NCI-H1048 (cell line): ENCODE data around the gene MEDAG.

Experiments used
- DNase-seq: peaks from one replicate; lab custom pipeline; 2025; lab: John Stamatoyannopoulos, UW

MEDAG gene

DNA sequence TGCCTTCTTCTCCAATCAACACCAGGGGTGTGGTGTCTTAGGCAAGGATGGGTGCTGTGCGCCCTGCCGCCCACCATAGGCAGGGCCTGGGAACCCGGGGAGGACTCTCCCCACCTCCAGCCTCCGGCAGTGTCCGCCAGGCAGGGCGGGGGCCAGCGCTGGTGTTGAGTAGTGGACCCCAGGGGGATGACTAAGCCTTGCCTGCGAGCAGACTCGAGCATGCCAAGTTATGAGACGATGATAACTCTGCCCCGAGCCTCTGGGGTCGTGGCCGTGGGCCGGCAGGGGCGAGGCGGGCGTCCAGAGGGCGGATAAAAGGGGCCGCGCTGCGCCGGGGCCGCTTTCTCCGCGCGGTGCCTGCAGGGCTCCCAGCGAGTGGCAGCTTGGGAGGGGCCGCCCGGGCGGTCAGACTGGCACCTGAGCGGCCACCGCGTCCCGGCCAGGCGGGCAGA is at the start of gene MEDAG:
Gene MEDAG, plus strand, starts transcription at position 340 of the 452 bp plus-strand sequence. CDS start 245 bp downstream, outside the sequence.
- no peak for DNase-seq

DNA sequence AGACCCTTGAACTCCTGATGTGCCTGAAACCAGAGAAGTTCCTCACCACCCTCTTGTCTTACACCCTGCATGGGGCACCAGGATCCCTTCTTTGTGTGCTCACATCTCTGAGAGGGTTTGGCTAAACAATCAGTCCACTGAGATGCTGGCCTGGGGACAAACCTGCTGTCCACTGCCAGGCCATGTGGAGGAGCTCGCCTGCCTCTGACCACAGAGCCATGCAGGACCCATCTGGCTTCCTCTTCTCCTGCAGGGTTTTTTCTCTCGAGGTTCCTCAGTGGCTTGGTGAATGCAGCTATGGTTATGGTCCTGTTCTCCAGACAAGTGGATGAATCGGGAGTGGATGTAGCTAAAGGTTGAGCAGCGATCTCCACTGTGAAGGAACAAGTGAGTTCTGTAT is 49.1 kb upstream of the MEDAG start:
- DNase-seq: no peak

DNA sequence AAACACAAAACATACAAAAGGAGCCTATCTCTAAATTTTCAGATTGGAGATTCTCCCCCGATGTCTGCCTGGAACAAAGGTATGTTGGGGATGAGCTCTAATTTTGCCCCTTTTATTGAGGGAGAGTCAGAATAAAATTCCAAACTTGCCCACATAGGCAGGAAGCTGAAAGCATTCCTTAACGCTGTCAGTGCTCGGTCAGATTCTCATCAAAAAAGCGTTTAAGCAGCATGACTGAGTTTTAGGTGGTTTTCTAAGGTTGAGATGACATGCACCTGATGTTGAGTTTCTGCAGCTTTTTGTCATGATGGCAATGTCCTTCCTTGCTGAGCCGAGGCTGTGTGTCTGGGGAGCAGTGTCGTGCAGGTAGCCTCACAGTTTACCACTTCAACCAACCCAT is 48.4 kb upstream of the MEDAG start:
- no peak for DNase-seq

DNA sequence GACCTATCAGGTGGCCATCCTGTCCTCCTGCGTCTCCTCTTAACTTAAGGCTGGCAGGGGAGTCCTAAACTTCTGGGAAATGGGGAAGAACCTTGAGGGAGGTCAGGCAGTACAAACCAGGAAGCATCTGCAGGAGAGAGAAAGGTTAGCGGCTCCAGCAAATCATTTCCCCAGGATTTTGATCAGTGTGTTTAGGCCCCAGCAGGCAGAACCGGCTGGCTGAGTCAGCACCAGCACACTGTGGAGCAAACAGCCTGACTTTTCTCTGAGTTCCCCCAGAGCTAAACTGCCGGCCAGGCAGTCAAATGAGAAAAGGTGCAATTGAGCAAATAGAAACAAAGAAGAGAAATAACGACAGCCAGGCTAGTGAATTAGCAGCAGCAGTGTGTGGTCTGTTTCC is 46.7 kb upstream of the MEDAG start:
- DNase-seq: no peak

DNA sequence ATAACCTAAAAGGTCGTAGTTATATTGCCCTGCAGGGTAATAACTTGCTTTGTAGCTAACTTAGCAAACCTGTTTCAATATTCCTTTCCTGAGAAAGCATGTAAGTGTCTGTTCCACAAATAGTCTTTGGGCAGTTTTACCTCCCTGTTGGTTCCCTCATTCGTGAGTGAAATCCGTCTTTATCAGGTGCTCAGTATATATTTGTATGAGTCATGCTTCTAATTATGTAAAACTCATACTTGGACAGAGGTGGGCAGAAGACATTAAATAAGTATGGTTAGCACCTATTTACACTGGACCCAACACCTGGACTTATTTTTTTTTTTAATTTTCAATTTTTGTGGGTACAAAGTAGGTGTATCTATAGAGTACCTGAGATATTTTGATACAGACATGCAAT is 44.9 kb upstream of the MEDAG start:
- DNase-seq: no peak

DNA sequence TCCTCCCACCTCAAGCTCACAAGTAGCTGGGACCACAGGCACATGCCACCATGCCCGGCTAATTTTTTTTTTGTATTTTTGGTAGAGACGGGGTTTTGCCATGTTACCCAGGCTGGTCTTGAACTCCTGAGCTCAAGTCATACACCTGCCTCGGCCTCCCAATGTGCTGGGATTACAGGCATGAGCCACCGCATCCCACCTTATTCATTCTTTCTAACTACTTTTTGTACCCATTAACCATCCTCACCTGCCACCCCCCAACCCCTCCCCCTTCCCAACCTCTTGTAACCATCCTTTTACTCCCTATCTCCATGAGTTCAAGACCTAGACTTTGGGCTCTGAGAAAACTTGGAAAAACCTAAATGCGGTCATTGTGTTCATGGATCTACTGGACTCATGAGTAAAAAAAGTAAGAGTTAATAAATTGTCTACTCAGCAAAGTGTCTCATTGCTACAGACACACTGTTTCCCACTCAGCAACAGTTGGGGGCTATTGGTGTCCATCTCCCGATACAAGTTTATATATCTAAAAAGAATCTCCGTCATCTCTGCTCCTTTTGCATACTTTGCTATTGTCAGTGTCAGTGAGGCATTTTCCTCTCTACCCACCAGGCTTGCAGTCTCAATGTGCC is 44.1 kb upstream of the MEDAG start:
- no peak for DNase-seq

DNA sequence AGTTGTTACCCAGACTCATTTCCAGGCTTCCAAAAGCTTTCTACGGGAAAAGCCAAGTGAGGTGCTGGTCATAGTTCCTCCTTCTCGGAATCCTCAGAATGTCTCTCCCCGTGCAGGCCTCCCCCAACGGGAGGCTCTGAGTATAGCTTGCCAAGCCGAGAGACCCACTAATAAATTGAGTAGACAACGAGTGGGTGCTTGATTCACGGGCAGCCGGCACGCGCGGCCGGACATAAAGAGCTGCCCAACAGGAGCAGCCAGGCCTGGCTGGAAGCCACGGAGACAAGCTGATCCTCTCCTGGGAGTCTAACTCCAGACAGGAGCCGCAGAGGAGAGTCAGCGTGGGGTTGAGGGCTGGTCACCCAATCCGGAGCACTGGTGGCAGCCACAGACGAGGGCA is 43.4 kb upstream of the MEDAG start:
- no peak for DNase-seq

DNA sequence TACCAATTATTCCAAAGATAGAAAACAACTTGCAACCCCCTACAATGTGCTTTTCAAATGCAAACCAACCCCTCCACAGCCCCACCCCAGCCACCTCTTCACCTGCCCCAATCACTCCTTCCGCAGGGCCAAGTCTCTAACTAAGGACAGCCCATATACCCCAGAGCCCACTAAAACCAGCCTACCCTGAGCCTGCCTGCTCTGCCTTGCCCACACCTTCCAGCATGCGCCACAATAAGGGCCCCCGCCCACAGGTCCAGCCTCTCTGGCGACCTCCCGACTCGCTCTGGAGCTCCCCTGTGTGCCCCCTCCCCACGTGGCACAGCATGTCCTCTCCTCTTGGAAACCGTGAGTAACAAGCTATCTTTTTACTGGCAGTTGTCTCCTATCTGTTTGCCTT is 42.8 kb upstream of the MEDAG start:
- no peak for DNase-seq

DNA sequence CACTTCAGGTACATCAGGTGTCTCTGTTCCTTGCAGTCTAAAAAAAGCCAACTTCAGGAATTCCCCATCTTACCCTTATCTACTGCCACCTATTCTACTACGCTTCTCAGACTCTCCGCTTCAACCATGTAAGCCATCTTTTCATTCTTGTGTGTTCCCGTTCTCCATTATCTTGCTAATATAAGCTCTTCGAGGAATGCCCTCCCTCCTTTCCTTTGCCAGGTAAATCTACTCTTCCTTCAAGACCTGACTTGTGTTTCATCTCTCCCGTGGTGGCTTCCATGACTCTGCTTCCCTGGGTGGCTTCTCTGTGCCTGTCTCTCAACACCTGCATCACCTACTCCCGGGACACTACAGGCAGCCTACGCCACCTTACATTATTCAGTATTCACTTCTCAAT is 42.3 kb upstream of the MEDAG start:
- no peak for DNase-seq

DNA sequence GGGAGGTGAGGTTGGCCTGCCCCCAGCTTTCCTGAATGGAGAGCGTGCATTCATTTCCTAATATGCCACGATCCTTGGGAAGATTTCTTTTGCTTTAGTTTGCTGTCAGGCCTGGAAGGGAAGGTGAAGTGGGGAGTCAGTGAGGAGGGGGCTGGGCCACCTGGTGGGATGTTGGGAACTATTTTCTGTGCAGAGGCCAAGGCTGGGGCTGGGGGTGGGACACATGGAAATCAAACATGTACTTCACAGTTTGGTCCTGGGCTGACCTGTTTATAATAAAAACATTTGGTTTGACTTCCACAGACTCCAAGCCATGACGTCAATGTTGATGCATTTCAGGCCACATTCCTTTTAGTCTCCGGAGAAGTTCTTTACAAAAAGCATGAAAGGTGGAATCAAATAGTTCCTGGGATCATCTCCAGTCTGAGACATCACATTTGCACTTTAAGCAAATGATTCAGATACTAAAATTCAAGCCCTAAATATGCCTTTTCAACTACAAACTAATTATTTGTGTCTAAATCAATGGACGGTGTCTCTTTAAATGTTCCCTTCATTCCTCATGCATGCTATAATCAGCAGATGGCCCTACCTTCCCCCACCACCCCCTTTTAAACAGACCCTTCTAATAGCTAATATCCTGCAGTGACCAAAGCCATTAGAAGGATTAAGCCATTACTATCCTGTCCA is 41.5 kb upstream of the MEDAG start:
- no peak for DNase-seq

DNA sequence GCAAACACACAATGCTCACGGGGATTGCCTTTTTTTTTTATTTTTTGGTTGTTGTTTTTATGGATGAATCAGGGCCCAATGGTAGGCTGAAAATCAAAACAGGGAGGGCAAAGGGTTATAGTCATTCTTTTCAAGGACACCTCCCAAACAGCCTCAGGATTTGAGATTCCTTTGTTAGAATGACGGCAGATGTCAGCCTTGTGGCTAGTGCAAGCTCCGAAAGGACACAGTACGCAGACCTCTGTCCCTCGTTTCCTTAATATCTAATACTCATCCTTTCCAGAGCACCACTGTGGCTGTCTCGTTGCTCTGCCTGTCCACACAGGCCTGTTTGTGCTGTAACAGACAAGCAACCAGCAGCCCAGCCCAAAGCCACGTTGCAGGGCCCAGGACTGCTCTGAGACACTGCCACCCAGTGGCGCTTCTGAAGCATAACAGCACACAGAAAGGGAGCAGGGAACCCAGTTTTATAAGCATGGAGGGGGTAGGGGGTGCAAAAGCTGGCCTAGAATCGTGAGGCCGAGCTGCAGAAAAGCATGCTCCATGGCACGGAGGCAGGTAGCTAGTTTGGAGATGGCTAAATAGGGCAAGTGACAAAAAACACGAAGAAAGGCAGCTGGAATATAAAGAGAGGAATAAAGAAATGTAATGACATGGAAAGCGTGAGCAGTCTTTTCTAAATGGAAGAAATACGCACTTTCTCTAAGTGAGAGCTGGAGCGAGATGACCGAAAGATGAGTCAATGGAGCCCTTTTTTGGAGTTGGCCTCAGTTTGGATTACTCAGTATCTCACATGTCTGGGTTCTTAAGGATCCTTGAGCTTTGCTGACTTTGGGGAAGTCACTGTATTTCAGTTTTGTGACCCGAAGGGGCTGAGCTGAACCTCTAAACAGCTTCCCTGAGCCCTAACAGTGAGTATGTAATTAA is 40.7 kb upstream of the MEDAG start:
- peak; percentile 34 for DNase-seq

DNA sequence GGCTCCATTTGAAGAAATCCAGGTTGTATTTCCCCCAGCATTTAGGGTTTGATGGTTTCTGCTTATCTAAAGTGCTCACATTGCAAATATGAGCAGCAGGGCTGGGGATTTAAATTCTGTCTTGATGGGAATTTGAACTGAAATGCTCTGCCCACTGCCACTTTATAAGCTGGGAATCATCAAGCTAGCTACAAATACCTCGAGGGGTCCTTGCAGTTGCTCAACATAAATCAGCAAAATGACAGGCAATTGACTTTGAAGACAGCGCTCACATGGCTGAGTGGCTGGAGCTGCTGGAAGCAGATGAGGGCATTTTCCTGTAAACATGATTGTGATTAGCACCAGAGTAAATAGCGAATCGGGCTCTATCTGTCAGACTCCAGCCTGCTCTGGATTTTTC is 39.4 kb upstream of the MEDAG start:
- DNase-seq: no peak

DNA sequence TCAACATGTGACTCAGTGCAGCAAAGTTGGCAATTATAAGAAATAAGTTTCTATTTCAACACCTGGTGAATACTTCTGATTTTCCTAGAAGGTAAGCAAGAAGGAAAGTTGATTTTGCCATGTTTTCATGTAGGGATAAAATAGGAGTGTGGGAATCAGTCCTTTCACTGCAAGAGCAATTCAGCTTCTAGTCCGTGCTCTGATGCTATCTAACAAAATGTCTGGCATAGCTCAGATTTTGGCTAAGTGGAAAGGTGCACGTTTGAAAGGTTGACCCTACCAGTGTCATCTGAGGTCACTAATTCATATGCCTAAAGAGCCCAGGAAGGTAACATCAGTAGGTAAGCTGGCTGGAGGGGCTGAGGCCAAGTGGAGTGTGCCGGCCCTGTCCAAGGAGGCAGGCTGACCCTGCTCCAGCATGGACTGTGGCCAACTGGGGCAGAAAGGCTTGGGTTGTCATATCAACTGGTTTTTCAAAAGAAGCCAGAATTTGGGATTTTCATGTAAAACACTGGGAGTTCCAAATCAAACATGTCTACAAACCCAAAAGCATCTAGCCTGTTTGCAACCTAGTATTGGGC is 38.9 kb upstream of the MEDAG start:
- DNase-seq: no peak

DNA sequence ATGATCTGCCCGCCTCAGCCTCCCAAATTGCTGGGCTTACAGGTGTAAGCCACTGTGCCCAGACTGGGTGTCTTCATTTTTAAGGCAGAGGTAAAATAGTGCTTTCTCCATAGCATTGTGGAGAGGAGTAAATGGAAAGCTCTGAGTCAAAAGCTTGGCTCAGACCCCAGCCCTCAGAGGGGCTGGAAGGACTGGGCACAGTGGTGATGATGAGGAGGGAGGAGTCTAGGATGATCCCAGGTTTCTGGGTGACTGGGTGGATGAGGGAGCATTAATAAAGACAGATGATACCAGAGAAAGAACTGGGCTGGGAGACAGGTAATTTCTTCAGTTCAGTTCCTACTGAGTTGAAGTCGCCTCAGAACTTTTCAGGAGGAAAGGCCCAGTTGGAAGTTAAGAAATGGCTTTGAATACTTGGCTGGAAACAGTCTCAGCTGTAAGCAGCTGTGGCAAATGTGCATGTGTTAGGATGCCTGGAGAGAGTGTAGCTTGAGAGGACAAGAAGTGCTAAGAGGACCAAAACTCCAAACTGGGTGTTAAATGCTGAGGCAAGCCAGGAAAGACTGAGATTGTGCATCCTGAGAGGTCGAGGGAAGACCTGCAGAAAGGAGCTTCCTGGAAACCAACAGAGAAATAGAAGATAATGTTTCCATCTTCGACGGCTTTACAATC is 37.1 kb upstream of the MEDAG start:
- DNase-seq: no peak

DNA sequence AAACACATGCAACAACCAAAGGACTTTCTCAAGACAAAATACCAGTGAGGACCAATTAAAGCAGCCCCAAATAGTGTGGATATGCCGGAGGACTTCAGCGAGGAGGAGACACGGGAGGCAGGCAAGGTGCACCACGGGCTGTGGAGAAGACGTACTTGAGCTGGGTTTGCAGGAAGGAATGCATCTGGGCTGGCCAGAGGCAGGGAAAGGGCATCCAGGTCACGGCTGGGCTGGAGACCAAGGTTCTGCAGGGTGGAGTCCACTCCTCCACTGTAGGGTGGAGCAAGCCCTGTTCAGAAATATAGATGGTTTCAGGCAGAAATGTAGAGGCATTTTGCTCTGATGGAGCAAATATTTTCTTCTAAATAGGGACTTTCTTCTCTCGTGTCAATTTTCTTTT is 36.6 kb upstream of the MEDAG start:
- DNase-seq: no peak

DNA sequence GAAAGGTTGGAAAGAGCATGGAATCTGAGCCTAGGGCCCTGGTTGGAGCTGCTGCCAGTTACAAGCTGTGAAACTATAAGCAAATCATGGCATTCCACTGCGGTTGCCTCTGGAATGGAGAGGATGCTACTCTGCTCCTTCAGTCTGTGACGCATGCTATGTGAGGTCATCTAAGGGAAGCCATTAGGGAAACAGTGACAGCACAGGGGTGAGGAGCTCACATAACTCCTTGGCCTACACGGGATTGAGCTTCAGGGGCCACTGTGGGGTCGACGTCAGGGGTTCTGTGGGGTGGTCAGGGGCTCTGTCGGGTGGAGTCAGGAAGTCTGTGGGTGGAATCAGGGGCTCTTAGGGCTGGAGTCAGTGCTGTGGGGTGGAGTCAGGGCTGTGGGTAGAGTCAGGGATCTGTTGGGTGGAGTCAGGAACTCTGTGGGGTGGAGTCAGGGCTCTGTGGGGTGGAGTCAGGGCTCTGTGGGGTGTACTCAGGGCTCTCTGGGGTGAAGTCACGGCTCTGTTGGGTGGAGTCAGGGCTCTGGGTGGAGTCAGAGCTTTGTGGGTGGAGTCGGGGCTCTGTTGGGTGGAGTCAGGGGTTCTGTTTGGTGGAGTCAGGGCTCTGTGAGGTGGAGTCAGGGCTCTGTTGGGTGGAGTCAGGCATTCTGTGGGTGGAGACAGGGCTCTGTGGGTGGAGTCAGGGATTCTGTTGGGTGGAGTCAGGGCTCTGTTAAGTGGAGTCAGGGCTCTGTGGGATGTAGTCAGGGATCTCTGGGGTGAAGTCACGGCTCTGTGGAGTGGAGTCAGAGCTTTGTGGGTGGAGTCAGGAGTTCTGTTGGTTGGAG is 35.8 kb upstream of the MEDAG start:
- peak; percentile 2 for DNase-seq

DNA sequence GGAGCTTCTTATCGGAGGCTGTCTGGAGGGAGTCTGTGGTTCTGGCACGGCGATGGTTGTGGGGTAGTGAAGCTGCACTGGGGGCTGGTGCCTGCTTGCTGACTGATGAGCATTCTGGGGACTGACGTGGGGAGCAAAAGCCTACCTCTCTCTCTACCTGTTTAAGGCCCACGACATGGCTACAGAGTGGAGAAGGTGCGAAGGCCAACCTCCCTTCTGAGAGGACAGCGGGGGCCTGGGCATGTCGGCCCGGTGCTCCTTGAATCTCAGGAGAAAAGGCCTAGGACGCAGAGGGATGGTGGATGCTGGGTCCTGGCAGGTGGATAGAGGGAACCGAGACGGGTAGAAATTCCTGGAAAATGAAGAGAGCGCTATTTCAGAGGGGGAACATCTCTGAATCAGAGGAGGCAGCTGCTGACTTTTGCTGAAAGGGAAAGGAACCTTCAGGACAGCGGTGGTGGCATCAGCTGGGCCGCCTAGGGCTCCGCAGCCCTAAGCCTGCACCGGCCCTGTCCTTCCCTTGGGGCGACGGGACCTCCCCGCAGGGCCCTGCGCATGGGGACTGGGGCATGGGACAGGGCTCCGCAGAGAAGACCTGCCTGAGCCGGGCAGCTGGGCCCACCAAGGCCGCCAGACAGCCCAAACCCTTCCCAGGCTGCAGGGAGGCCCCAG is 35.0 kb upstream of the MEDAG start:
- DNase-seq: no peak

DNA sequence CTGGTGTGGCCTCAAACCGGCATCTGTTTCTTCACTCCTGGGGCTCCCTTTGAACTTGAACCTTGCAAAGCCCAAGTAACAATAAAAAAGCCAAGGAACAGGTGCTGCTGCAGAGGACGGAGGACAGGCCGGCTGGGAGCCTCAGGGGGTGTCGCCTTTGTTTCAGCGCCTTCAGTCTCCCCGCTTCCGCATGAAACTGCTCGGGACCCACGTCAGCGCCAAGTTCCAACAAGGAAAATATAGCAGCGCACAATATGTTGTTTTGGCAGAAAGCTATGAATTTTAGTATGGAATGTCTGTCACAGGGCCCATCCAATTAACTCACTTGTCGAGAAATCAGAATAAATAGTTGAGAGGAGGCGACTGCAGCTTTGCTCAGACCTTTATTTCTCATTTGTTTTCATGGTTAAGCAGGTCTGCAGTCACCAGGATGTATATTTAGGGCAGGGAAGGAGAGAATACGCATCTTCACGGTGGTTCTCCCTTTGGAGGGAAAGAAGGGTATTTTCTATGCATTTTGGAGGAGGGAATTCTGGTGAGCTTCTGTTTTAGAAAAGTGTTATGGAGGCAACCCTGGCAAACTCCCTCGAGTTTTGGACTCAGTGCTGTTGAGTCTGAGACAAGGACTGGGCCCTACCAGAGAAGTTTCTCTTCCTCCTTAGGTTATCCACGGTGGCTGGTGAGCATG is 34.3 kb upstream of the MEDAG start:
- DNase-seq: no peak

DNA sequence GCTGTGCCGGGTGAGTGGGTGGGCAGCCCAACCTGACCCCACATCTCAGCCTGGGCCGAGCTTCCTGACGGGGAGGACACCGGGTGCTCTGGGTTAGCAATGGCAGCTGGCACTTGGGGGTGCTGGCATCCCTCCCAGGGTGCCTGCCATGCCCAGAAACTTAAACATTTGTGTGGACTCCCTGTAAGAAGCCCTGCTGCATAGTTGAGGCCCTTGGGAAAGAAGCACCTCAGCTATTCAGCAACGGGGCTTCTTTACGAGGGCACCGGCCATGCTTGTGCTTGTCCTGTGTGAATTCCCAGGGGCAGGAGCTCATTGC is 33.8 kb upstream of the MEDAG start:
- DNase-seq: no peak
